Gastroesophageal sphincter (tissue), 3 donors: Measurements from ENCODE around the gene MKRN2.

Experiments used
- CTCF ChIP-seq, 4 experiments: fragments of 200-600 bp in 2 of 4; fragments of 450-650 bp in 2 of 4; sonication (generic) in 1 of 4; IDR thresholded peaks; one replicate each; pipeline ENCODE4 v1.5.1; 2017 to 2019; ENCODE audit warnings: antibody characterized with exemption in 4 of 4, mild to moderate bottlenecking in 2 of 4, moderate library complexity in 2 of 4
- EP300 ChIP-seq: sonication (generic); formaldehyde crosslinking; IDR thresholded peaks from one replicate; pipeline ENCODE4 v1.6.1; 2017; ENCODE audit warnings: antibody characterized with exemption, mild to moderate bottlenecking

- TF ChIP-seq CTCF (IDR thresholded peaks at IDR 0.05) (no peak), EP300 (no peak)
These were observed 11.5 kb upstream of the MKRN2 start, which contains the start of gene MKRN2OS for GRCh38 chr3:12545473-12545791.
